NT2/D1 (cell line): ENCODE measurements around the gene FERMT2.

ENCODE experiments used
- SUZ12 ChIP-seq: IDR thresholded peaks from 2 replicates; pipeline ENCODE4 v1.6.1; 2011; ENCODE audit not compliant: insufficient read length, insufficient read depth; ENCODE audit errors: extremely low read depth
- YY1 ChIP-seq: IDR thresholded peaks from 2 replicates; pipeline ENCODE4 v1.6.1; 2011; ENCODE audit not compliant: insufficient read length, insufficient read depth
- ZNF274 ChIP-seq: IDR thresholded peaks from 2 replicates; pipeline ENCODE4 v1.6.1; 2011; ENCODE audit warnings: mild to moderate bottlenecking, low read depth, low read length

- TF ChIP-seq YY1 (no peak), ZNF274 (no peak), SUZ12 (no peak)
These were observed 88.1 kb downstream of the FERMT2 start for GRCh38 chr14:52862632-52863333.
